Measurements from ENCODE around the gene SAP30L.

SAP30L gene

GRCh38 chr5:154482528-154483449 lies 37.0 kb downstream of the SAP30L start:
- no peak for DNase-seq

- no peak for DNase-seq
Observed at GRCh38 chr5:154483654-154484392, 38.0 kb downstream of the SAP30L start.

GRCh38 chr5:154484393-154485095 lies 38.7 kb downstream of the SAP30L start:
- no peak for DNase-seq

GRCh38 chr5:154485096-154485491 lies 39.3 kb downstream of the SAP30L start:
- peak; percentile 48 for DNase-seq

GRCh38 chr5:154485850-154486426 lies 40.1 kb downstream of the SAP30L start:
- peak; percentile 48 for DNase-seq

GRCh38 chr5:154486427-154486866 lies 40.6 kb downstream of the SAP30L start:
- peak; percentile 78 for DNase-seq

- DNase-seq = no peak
Observed at GRCh38 chr5:154487541-154487940, 41.7 kb downstream of the SAP30L start.

GRCh38 chr5:154491941-154492340 lies 46.1 kb downstream of the SAP30L start:
- no peak for DNase-seq

- no peak for DNase-seq
Observed at GRCh38 chr5:154493274-154493673, 47.5 kb downstream of the SAP30L start.

- DNase-seq = no peak
Observed at GRCh38 chr5:154494036-154494435, 48.2 kb downstream of the SAP30L start.

- DNase-seq = no peak
Observed at GRCh38 chr5:154498591-154498990, 52.8 kb downstream of the SAP30L start.

GRCh38 chr5:154498994-154499393 lies 53.2 kb downstream of the SAP30L start:
- DNase-seq = no peak

GRCh38 chr5:154501566-154501965 lies 55.8 kb downstream of the SAP30L start:
- no peak for DNase-seq

- DNase-seq = no peak
Observed at GRCh38 chr5:154502180-154502579, 56.4 kb downstream of the SAP30L start.

GRCh38 chr5:154503698-154504039 lies 57.9 kb downstream of the SAP30L start:
- no peak for DNase-seq

- no peak for DNase-seq
Observed at GRCh38 chr5:154505567-154505966, 59.8 kb downstream of the SAP30L start.

- DNase-seq = no peak
Observed at GRCh38 chr5:154506049-154506715, 60.4 kb downstream of the SAP30L start.

- no peak for DNase-seq
Observed at GRCh38 chr5:154506716-154507080, 60.9 kb downstream of the SAP30L start.

- DNase-seq = no peak
Observed at GRCh38 chr5:154508114-154508513, 62.3 kb downstream of the SAP30L start.

GRCh38 chr5:154509784-154510555 lies 64.2 kb downstream of the SAP30L start:
- no peak for DNase-seq

Data from NCI-H1105 treated with DMSO at 0.1 percent for 48 hours (cell line).